Measurements from ENCODE around the gene STOX1.
A peak's percentile ranks its signal among the peaks of the same experiment; 100 is the strongest.
"Not testable (repeated sequence)": the region's sequence is repeated elsewhere in the genome, so short reads cannot be mapped to it uniquely, and the experiment has no call there.

The STOX1 gene

GRCh38 chr10:68877482-68878110, 50.3 kb downstream of the STOX1 start:
- no peak overlapping the region for H3K4me3 ChIP-seq (ENCODE audit: low read depth, low read length)

GRCh38 chr10:68878496-68878895, 51.2 kb downstream of the STOX1 start:
- no peak overlapping the region for H3K4me3 ChIP-seq (ENCODE audit: low read depth, low read length)

GRCh38 chr10:68879628-68880027, 52.3 kb downstream of the STOX1 start:
- no peak overlapping the region for H3K4me3 ChIP-seq (ENCODE audit: low read depth, low read length)

GRCh38 chr10:68880181-68880580, 52.9 kb downstream of the STOX1 start:
- H3K4me3 ChIP-seq (ENCODE audit: low read depth, low read length): no peak overlapping the region

- no peak overlapping the region for H3K4me3 ChIP-seq (ENCODE audit: low read depth, low read length)
Observed at GRCh38 chr10:68895041-68895440, 67.7 kb downstream of the STOX1 start.

- no peak overlapping the region for H3K4me3 ChIP-seq (ENCODE audit: low read depth, low read length)
Observed at GRCh38 chr10:68897336-68897741, 70.0 kb downstream of the STOX1 start.

GRCh38 chr10:68899186-68899745, 71.9 kb downstream of the STOX1 start:
- H3K4me3 ChIP-seq (ENCODE audit: low read depth, low read length): no peak overlapping the region

- peak overlapping the region; percentile 53 for H3K4me3 ChIP-seq (ENCODE audit: low read depth, low read length)
Observed at GRCh38 chr10:68900427-68901104, 73.2 kb downstream of the STOX1 start.

- H3K4me3 ChIP-seq (ENCODE audit: low read depth, low read length): peak within 1 kb of the TSS; percentile 93
Observed at GRCh38 chr10:68901105-68901927, 74.0 kb downstream of the STOX1 start, which contains the start of gene DDX50. DDX50 (plus strand) TSS chr10:68901315; CDS start chr10:68901385, 70 bp downstream.

GRCh38 chr10:68902382-68902781, 75.1 kb downstream of the STOX1 start:
- peak overlapping the region; percentile 93 for H3K4me3 ChIP-seq (ENCODE audit: low read depth, low read length)

GRCh38 chr10:68924593-68924992, 97.3 kb downstream of the STOX1 start:
- H3K4me3 ChIP-seq (ENCODE audit: low read depth, low read length): no peak overlapping the region

- H3K4me3 ChIP-seq (ENCODE audit: low read depth, low read length): no peak overlapping the region
Observed at GRCh38 chr10:68925489-68925888, 98.2 kb downstream of the STOX1 start.

GRCh38 chr10:68929157-68929556, 101.8 kb downstream of the STOX1 start:
- H3K4me3 ChIP-seq (ENCODE audit: low read depth, low read length): not testable (repeated sequence)

GRCh38 chr10:68929888-68930287, 102.6 kb downstream of the STOX1 start:
- not testable (repeated sequence) for H3K4me3 ChIP-seq (ENCODE audit: low read depth, low read length)

- H3K4me3 ChIP-seq (ENCODE audit: low read depth, low read length): not testable (repeated sequence)
Observed at GRCh38 chr10:68932860-68933259, 105.5 kb downstream of the STOX1 start.

- H3K4me3 ChIP-seq (ENCODE audit: low read depth, low read length): no peak overlapping the region
Observed at GRCh38 chr10:68934994-68935393, 107.7 kb downstream of the STOX1 start.

GRCh38 chr10:68938117-68938516, 110.8 kb downstream of the STOX1 start:
- no peak overlapping the region for H3K4me3 ChIP-seq (ENCODE audit: low read depth, low read length)

GRCh38 chr10:68938884-68939283, 111.6 kb downstream of the STOX1 start:
- H3K4me3 ChIP-seq (ENCODE audit: low read depth, low read length): no peak overlapping the region

- H3K4me3 ChIP-seq (ENCODE audit: low read depth, low read length): not testable (repeated sequence)
Observed at GRCh38 chr10:68940917-68941316, 113.6 kb downstream of the STOX1 start.
